Neural progenitor cell (in vitro differentiated cells): Measurements from ENCODE around the gene PIK3C2B.

Source experiments
- CTCF ChIP-seq: fragments of 200-600 bp; sonication (generic); IDR thresholded peaks from 2 replicates; pipeline ENCODE4 v1.5.1; 2017; ENCODE audit warnings: antibody characterized with exemption, mild to moderate bottlenecking
- EZH2 ChIP-seq: fragments of 200-600 bp; sonication (generic); IDR thresholded peaks from 2 replicates; pipeline ENCODE4 v1.6.1; 2017; ENCODE audit warnings: antibody characterized with exemption, mild to moderate bottlenecking, moderate library complexity
- EZH2phosphoT487 ChIP-seq: fragments of 200-600 bp; sonication (generic); IDR thresholded peaks from 2 replicates; pipeline ENCODE4 v1.6.1; 2017; ENCODE audit warnings: antibody characterized with exemption

- TF ChIP-seq CTCF = no peak
- no peak for TF ChIP-seq EZH2
- TF ChIP-seq EZH2phosphoT487 = no peak
Measured at GRCh38 chr1:204491655-204492054, 3.0 kb downstream of the PIK3C2B start.
